Left ventricle myocardium inferior (tissue), 1 donor: ENCODE measurements around the gene FANCI. TPM values are rescaled to one million over a fixed set of nuclear protein-coding genes. Genes with fewer than 3 reads are reported as not detected.

Source experiments
- DNase-seq: peaks from one replicate; pipeline ENCODE4 v3.0.0-alpha.2; 2020
- H3K27ac ChIP-seq: fragments of 200-600 bp; replicated peaks from 2 replicates; pipeline ENCODE4 v1.8.0; 2021
- H3K27me3 ChIP-seq: fragments of 200-600 bp; 2 replicates; pipeline ENCODE4 v1.8.0; 2021; ENCODE audit warnings: low read depth
- H3K36me3 ChIP-seq: fragments of 200-600 bp; 2 replicates; pipeline ENCODE4 v1.8.0; 2021
- H3K4me1 ChIP-seq: fragments of 200-600 bp; 2 replicates; pipeline ENCODE4 v1.8.0; 2021
- H3K4me3 ChIP-seq: fragments of 200-600 bp; 2 replicates; pipeline ENCODE4 v1.8.0; 2021; ENCODE audit warnings: mild to moderate bottlenecking, moderate library complexity
- H3K9me3 ChIP-seq: fragments of 200-600 bp; replicated peaks from 2 replicates; pipeline ENCODE4 v1.8.0; 2021
- intact Hi-C: fragments of 100-400 bp; cut with micrococcal nuclease; formaldehyde crosslinking; loops from one replicate; pipeline ENCODE4 v1.11.0; 2022
- total RNA-seq: library from RNA; stranded (reverse); fragmentation: NEBNext Ultra II Directional; extraction: Animal tissue kit (Norgen Biotek cat#: 25700); gene quantifications from one replicate; pipeline ENCODE4 v1.2.1, GENCODE V29; 2021
- TF ChIP-seq, protein P1 (sequence below): fragments of 200-600 bp; IDR thresholded peaks from 2 replicates; pipeline ENCODE4 v1.8.0; 2021; ENCODE audit warnings: antibody characterized with exemption, mild to moderate bottlenecking, borderline replicate concordance
- donor health status: DM: no; HTN: yes; CAD: no; lungs with severe emphysema.

FANCI gene
- total RNA-seq, 1 donor from 2014 or later: 2.7 TPM

- DNase-seq: no peak
- H3K9me3 ChIP-seq: no peaks in the 10 kb centered on the region
- intact Hi-C loops: no loop called here
- peak overlapping the region; percentile 5 for H3K27ac ChIP-seq
- peaks cover 97% of the 10 kb centered on the region for H3K36me3 ChIP-seq
- H3K4me3 ChIP-seq: no peak overlapping the region
- TF ChIP-seq, protein P1, sequence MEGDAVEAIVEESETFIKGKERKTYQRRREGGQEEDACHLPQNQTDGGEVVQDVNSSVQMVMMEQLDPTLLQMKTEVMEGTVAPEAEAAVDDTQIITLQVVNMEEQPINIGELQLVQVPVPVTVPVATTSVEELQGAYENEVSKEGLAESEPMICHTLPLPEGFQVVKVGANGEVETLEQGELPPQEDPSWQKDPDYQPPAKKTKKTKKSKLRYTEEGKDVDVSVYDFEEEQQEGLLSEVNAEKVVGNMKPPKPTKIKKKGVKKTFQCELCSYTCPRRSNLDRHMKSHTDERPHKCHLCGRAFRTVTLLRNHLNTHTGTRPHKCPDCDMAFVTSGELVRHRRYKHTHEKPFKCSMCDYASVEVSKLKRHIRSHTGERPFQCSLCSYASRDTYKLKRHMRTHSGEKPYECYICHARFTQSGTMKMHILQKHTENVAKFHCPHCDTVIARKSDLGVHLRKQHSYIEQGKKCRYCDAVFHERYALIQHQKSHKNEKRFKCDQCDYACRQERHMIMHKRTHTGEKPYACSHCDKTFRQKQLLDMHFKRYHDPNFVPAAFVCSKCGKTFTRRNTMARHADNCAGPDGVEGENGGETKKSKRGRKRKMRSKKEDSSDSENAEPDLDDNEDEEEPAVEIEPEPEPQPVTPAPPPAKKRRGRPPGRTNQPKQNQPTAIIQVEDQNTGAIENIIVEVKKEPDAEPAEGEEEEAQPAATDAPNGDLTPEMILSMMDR: no peak
- peaks cover 56% of the 10 kb centered on the region for H3K4me1 ChIP-seq
- H3K27me3 ChIP-seq: no peaks in the 10 kb centered on the region
Measured at GRCh38 chr15:89328398-89329254, 84.8 kb downstream of the FANCI start.

- Histone ChIP-seq H3K4me3 (no peak overlapping the region), H3K27ac (peak overlapping the region; percentile 5), H3K4me1 (peaks cover 64% of the 10 kb centered on the region), H3K36me3 (peaks cover 88% of the 10 kb centered on the region), H3K9me3 (no peaks in the 10 kb centered on the region), H3K27me3 (no peaks in the 10 kb centered on the region)
- no peak for DNase-seq
- intact Hi-C loops: no loop called here
- TF ChIP-seq, protein P1: no peak
Measured at GRCh38 chr15:89329329-89330084, 85.7 kb downstream of the FANCI start.

DNA sequence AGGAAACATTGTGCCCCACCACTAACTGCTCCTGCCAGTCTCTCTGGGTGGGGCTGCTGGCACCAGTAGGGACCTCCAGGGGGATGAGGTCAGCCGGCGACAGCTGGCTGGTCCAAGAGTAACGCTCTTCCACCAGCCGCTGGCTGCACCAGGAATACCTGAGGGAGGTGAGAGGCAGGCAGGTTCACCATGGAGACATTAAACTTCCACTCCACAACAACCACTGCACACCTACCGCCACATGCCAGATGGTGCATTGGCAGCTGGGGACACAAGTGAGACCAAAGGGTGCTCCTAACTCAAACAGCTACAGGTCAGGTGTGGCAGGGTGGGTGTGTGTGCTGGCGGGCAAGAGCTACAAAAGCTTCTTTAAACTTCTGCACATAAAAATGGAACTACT lies 86.3 kb downstream of the FANCI start:
- Histone ChIP-seq H3K4me1 (peaks cover 66% of the 10 kb centered on the region), H3K4me3 (no peak overlapping the region), H3K9me3 (no peaks in the 10 kb centered on the region), H3K27me3 (no peaks in the 10 kb centered on the region), H3K27ac (no peak overlapping the region), H3K36me3 (peaks cover 85% of the 10 kb centered on the region)
- TF ChIP-seq, protein P1: no peak
- DNase-seq: no peak
- intact Hi-C loops: no loop called here

DNA sequence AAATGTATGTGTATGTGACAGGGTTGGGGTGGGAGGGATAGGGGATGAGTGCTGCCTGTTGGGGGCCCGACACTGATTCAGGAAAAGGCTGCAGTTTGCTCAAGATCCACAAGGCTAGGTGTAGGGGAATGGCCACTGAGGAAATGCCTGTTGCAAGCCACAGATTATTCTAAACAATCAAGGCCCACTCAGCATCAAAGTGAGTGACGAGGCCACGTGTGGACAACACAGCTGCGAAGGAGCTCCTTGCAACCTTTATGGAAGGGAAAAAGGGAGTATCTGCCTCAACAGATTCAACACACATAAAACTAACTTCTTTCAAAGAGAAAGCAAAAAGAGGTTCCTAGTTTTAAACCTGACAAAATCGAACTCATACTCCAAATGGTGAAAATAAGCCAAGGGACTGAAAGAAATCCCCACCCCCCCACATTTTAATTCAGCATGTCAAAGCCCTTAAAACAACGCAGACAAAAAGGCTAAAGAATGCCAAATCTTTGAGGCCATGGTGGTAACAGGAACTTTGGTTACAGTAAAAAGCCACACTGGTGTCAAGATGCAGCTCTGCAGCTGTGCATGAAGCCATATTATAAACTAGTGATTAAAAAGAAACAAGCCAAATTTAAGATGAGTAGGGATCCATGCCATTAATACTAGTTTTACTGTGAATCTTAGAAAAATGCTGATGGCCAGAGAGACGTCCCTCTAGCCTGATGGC lies 87.3 kb downstream of the FANCI start:
- Histone ChIP-seq H3K4me1 (peaks cover 76% of the 10 kb centered on the region), H3K4me3 (peak overlapping the region; percentile 93), H3K9me3 (no peaks in the 10 kb centered on the region), H3K27me3 (no peaks in the 10 kb centered on the region), H3K27ac (no peak overlapping the region), H3K36me3 (peaks cover 76% of the 10 kb centered on the region)
- no peak for DNase-seq
- intact Hi-C loops: no loop called here
- TF ChIP-seq, protein P1: no peak

- Histone ChIP-seq H3K27me3 (no peaks in the 10 kb centered on the region), H3K9me3 (no peaks in the 10 kb centered on the region), H3K36me3 (peaks cover 62% of the 10 kb centered on the region), H3K4me1 (peaks cover 80% of the 10 kb centered on the region), H3K4me3 (peak overlapping the region; percentile 93), H3K27ac (no peak overlapping the region)
- intact Hi-C loops: no loop called here
- no peak for DNase-seq
- TF ChIP-seq, protein P1: peak; percentile 43
Measured at GRCh38 chr15:89332446-89332845, 88.7 kb downstream of the FANCI start.
